ENCODE data around the gene TRAPPC12.
A peak's percentile ranks its signal among the peaks of the same experiment; 100 is the strongest.

The TRAPPC12 gene

DNA sequence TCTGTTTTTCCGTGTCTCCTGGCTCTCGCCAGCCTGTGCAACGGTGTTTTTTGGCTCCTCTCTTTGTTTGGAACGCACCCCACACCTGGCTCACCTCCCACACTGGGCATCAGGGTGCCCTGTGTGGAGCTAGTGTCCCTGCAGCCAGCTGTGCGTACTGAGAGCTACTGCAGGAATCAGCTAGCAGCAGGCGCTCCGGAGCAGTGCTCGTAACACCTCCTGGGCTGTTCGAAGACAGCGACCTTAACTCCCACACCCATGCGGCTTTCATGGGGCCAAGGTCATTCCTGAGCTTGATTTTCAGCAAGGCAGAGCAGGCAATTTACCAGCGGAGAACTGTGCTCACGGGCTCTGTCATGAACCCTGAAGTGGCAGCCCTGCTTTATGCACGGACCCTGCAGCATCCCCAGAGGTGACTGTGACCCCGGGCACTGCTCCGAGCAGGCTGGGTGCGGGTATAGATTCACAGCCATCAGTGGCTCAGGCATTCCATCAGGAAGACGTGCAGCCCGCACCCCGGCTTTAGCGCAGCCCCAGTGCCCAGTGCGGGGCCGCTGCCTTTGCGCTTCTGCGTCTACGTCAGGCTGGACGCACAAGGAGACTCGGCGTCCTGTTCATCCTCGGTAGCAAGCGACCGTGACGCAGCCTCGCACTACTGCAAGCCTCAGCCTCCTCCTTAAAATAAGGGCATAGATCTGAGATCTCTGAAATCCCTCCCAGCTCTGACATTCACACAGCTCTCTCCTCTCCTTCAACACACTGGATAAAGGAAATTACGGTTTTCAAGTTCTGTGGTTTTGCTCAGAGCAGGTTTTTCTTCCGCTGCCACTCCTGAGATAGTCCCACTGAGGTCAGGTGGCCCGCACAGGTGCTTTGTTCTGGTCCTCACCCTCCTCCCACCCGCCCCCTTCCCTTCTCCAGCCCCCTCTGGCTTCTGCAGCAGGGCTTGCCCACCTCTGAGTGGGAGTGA is 81.6 kb downstream of the TRAPPC12 start:
- no peaks in the 10 kb centered on the region for H3K9me3 ChIP-seq (ENCODE audit: control insufficient read depth, insufficient read depth, low read length)
- H3K4me1 ChIP-seq (ENCODE audit: control insufficient read depth, low read length), result peaks cover 22% of the 10 kb centered on the region
- H3K4me2 ChIP-seq (ENCODE audit: low read length), result peak overlapping the region; percentile 78
- TF ChIP-seq CTCF (IDR thresholded peaks at IDR 0.05; ENCODE audit: low read depth, low read length, poor library complexity, severe bottlenecking) (no peak), EZH2phosphoT487 (IDR thresholded peaks at IDR 0.05; ENCODE audit: borderline replicate concordance, low read length) (no peak)
- peaks cover 4% of the 10 kb centered on the region; the same call in 1 of the 2 replicates for H4K20me1 ChIP-seq (ENCODE audit: control insufficient read depth, insufficient read depth, low read depth, low read length)
- H3K27ac ChIP-seq (ENCODE audit: low read depth, low read length), result peak overlapping the region; percentile 74
- H3F3A ChIP-seq (ENCODE audit: control insufficient read depth, insufficient read depth), result peaks cover 4% of the 10 kb centered on the region; the same call in 1 of the 2 replicates
- peaks cover 13% of the 10 kb centered on the region for H3K36me3 ChIP-seq (ENCODE audit: control insufficient read depth, low read length)
- no peaks in the 10 kb centered on the region for H3K9me2 ChIP-seq (replicated peaks; ENCODE audit: control insufficient read depth, low read length)
- peak overlapping the region; percentile 64 for H3K4me3 ChIP-seq (ENCODE audit: low read length)
- H3K79me2 ChIP-seq (ENCODE audit: control insufficient read depth, low read length), result no peaks in the 10 kb centered on the region
- H3K27me3 ChIP-seq (ENCODE audit: control insufficient read depth, low read length), result no peaks in the 10 kb centered on the region

DNA sequence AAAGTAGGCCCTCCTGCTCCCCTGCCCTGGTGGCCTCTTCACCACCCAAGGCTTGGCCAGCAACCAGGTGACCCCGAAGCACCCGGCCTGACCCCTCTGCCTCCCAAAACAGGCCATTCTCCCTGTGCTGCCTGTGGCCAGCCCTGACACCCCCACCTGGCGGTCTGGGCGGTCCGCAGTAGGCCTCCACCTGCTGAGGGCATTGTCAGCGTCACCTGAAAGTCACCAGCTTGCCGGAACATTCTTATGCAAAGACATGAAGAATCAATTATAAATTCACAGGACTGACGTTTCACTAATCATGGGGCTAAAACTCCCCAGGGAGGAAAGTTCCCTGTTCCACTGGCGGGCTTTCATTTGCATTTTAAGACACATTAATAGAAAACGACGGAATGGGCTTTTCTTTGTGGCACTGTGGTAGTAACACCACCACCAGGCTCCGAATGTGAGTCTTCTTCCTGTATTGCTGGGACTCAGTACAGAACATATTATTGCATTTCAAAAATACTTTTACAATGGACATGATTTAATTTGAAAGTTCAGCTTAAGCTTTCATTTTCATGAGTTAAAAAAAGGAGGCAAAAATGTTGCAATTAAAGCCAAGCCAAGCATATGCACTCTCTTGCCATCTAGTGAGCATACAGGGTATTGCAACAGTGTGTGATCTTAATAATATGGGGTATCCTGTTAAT is 82.5 kb downstream of the TRAPPC12 start:
- H3K4me1 ChIP-seq (ENCODE audit: control insufficient read depth, low read length), result peaks cover 22% of the 10 kb centered on the region
- TF ChIP-seq EZH2phosphoT487 (IDR thresholded peaks at IDR 0.05; ENCODE audit: borderline replicate concordance, low read length) (no peak), CTCF (IDR thresholded peaks at IDR 0.05; ENCODE audit: low read depth, low read length, poor library complexity, severe bottlenecking) (peak; percentile 82)
- no peaks in the 10 kb centered on the region for H3K9me2 ChIP-seq (replicated peaks; ENCODE audit: control insufficient read depth, low read length)
- no peaks in the 10 kb centered on the region for H3K9me3 ChIP-seq (ENCODE audit: control insufficient read depth, insufficient read depth, low read length)
- no peaks in the 10 kb centered on the region for H3K79me2 ChIP-seq (ENCODE audit: control insufficient read depth, low read length)
- peaks cover 10% of the 10 kb centered on the region for H3K36me3 ChIP-seq (ENCODE audit: control insufficient read depth, low read length)
- H3K4me3 ChIP-seq (ENCODE audit: low read length), result peak overlapping the region; percentile 64
- peak overlapping the region; percentile 78 for H3K4me2 ChIP-seq (ENCODE audit: low read length)
- no peaks in the 10 kb centered on the region for H3K27me3 ChIP-seq (ENCODE audit: control insufficient read depth, low read length)
- peaks cover 4% of the 10 kb centered on the region; the same call in 1 of the 2 replicates for H3F3A ChIP-seq (ENCODE audit: control insufficient read depth, insufficient read depth)
- peak overlapping the region; percentile 74 for H3K27ac ChIP-seq (ENCODE audit: low read depth, low read length)
- peaks cover 4% of the 10 kb centered on the region; the same call in 1 of the 2 replicates for H4K20me1 ChIP-seq (ENCODE audit: control insufficient read depth, insufficient read depth, low read depth, low read length)

GRCh38 chr2:3462493-3463104 is 83.1 kb downstream of the TRAPPC12 start:
- Histone ChIP-seq H4K20me1 (ENCODE audit: control insufficient read depth, insufficient read depth, low read depth, low read length) (peaks cover 4% of the 10 kb centered on the region; the same call in 1 of the 2 replicates), H3K4me3 (ENCODE audit: low read length) (no peak overlapping the region), H3K9me3 (ENCODE audit: control insufficient read depth, insufficient read depth, low read length) (no peaks in the 10 kb centered on the region), H3K27me3 (ENCODE audit: control insufficient read depth, low read length) (no peaks in the 10 kb centered on the region), H3K27ac (ENCODE audit: low read depth, low read length) (peak overlapping the region; percentile 74), H3K4me1 (ENCODE audit: control insufficient read depth, low read length) (peaks cover 22% of the 10 kb centered on the region), H3K36me3 (ENCODE audit: control insufficient read depth, low read length) (peaks cover 9% of the 10 kb centered on the region), H3K79me2 (ENCODE audit: control insufficient read depth, low read length) (no peaks in the 10 kb centered on the region), H3K9me2 (replicated peaks; ENCODE audit: control insufficient read depth, low read length) (no peaks in the 10 kb centered on the region), H3F3A (ENCODE audit: control insufficient read depth, insufficient read depth) (peaks cover 4% of the 10 kb centered on the region; the same call in 1 of the 2 replicates), H3K4me2 (ENCODE audit: low read length) (peak overlapping the region; percentile 78)
- TF ChIP-seq EZH2phosphoT487 (IDR thresholded peaks at IDR 0.05; ENCODE audit: borderline replicate concordance, low read length), result no peak
- TF ChIP-seq CTCF (IDR thresholded peaks at IDR 0.05; ENCODE audit: low read depth, low read length, poor library complexity, severe bottlenecking), result no peak
